ENCODE data around the gene GRAMD4. TPM values are rescaled to one million over a fixed set of nuclear protein-coding genes. Genes with fewer than 3 reads are reported as not detected.

The GRAMD4 gene
- total RNA-seq, 1 donor = 11.7 TPM

DNA sequence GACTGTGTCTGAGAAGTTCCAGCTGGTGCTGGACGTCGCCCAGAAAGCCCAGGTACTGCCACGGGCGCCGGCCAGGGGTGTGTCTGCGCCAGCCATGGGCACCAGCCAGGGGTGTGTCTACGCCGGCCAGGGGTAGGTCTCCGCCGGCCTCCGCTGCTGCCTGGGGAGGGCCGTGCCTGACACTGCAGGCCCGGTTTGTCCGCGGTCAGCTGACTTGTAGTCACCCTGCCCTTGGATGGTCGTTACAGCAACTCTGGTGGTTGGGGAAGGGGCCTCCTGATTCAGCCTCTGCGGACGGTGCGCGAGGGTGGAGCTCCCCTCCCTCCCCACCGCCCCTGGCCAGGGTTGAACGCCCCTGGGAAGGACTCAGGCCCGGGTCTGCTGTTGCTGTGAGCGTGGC, 47.9 kb downstream of the GRAMD4 start:
- no peak overlapping the region for H3K4me3 ChIP-seq (ENCODE audit: low read depth, low read length)
- no peak for DNase-seq (ENCODE audit: low read depth)
- TF ChIP-seq, protein P1, sequence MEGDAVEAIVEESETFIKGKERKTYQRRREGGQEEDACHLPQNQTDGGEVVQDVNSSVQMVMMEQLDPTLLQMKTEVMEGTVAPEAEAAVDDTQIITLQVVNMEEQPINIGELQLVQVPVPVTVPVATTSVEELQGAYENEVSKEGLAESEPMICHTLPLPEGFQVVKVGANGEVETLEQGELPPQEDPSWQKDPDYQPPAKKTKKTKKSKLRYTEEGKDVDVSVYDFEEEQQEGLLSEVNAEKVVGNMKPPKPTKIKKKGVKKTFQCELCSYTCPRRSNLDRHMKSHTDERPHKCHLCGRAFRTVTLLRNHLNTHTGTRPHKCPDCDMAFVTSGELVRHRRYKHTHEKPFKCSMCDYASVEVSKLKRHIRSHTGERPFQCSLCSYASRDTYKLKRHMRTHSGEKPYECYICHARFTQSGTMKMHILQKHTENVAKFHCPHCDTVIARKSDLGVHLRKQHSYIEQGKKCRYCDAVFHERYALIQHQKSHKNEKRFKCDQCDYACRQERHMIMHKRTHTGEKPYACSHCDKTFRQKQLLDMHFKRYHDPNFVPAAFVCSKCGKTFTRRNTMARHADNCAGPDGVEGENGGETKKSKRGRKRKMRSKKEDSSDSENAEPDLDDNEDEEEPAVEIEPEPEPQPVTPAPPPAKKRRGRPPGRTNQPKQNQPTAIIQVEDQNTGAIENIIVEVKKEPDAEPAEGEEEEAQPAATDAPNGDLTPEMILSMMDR (IDR thresholded peaks at IDR 0.05; ENCODE audit: insufficient read depth, low read length) = no peak

DNA sequence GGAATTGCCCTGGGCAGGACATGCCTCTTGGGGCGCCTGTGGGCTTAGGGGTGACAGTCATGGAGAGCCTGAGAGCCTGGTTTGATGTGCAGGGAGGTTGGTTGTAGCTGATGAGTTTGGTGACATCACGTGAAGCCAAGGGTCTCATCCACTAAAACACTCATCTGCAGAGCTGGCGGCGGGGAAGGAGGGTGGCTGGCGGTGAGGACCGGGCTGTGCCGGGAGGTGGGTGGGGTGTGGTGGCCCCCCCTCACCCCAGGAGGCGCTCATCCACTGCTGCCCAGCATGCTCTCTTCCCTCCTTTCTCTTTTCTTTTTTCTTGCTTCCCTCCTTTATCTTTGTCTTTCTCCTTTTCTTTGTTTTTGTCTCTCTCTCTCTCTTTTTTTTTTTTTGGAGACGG, 49.0 kb downstream of the GRAMD4 start:
- DNase-seq (ENCODE audit: low read depth) = no peak
- TF ChIP-seq, protein P1 (IDR thresholded peaks at IDR 0.05; ENCODE audit: insufficient read depth, low read length) = no peak
- no peak overlapping the region for H3K4me3 ChIP-seq (ENCODE audit: low read depth, low read length)

DNA sequence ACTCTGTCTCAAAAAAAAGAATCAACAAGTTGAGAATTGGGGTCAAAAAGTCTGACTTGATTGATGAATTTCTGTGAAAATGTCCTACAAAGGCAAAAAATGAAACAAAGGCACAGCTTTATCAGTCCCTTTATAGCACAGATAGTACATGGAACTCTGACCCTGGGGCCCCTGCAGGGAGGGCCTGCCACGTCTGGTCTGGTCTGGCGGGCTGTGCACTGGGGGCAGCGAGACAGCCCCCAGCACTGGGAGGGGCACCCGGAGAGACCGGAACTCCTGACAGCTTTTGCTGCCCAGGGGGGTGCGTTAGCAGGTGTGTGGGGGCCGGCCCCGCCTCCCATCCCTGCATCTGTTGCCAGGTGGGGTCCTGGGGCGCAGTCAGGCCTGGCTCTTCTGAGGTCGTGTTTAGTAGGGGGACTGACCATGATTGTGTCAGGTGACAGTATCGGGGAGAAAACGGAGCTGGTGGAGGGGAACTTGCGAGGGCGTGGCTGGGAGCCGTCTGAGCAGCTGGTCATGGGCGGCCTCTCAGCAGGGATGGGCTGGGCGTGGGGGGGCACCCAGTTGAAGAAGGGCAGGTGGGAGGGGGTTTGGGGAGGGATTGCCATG, 51.7 kb downstream of the GRAMD4 start:
- TF ChIP-seq, protein P1 (IDR thresholded peaks at IDR 0.05; ENCODE audit: insufficient read depth, low read length) = no peak
- no peak for DNase-seq (ENCODE audit: low read depth)

DNA sequence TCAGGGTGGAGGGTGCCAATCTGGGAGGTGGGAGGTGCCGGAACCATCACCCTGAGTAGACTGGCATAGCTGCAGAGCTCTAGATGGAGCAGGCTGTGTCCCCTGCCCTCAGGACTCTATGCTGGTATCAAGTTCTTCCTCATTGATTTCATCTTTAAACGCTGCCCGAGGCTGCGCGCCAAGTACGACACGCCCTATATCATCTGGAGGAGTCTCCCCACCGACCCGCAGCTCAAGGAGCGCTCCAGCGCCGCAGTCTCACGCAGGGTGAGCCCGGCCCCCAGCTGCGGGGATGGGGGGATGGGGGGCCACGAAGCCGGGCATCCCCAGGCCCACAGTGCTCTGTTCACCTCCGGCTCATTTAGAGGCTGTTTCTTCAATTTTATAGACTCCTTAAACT, 52.5 kb downstream of the GRAMD4 start:
- H3K4me3 ChIP-seq (ENCODE audit: low read depth, low read length) = no peak overlapping the region
- TF ChIP-seq, protein P1 (IDR thresholded peaks at IDR 0.05; ENCODE audit: insufficient read depth, low read length) = no peak
- no peak for DNase-seq (ENCODE audit: low read depth)

More for the DNA sequence above, 51.7 kb downstream of the GRAMD4 start:
- no peak overlapping the region for H3K4me3 ChIP-seq (ENCODE audit: low read depth, low read length)

DNA sequence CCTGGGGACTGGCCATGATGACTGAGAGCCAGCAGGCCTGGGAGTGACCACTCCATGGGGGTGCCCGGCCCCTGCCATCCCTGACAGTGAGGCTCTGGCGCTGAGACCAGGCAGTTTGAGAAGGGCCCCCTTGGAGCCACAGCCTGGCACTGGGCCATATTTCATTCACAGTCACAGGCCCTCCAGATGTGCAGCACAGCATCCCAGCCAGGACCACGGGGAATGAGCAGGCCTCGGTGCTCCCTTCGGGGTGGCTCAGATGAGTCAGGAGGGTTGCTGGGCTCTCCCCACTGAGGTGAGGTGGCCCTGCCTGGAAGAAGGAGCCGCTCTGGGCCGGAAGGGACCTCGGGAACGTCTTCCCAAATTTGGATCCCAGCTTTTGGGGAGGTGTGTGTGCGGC, 53.0 kb downstream of the GRAMD4 start:
- TF ChIP-seq, protein P1 (IDR thresholded peaks at IDR 0.05; ENCODE audit: insufficient read depth, low read length) = no peak
- no peak for DNase-seq (ENCODE audit: low read depth)
- H3K4me3 ChIP-seq (ENCODE audit: low read depth, low read length) = no peak overlapping the region

DNA sequence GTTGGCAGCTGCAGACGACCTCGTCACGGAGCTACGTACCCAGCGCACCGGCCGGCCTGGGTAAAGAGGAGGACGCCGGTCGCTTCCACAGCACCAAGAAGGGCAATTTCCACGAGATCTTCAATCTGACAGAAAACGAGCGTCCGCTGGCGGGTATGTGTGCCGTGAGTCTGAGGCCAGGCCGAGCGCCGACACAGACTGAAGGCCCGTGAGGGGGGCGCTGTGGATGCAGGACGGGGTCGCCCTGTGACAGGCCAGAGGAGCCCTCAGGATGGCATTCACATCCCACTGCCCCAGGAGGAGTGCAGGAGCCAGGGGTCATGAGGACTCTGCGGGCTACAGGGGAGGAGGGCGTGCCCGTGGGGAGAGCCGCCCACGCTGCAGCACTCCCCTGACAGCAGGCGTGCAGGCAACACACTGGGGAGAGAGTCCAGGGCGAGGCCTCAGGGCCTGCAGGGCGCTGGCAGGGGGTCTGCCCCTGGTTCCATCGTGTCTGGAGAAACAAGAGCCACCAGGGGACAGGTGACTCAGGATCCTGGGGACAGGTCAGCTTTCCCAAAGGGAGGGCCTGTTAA, 53.6 kb downstream of the GRAMD4 start:
- H3K4me3 ChIP-seq (ENCODE audit: low read depth, low read length) = no peak overlapping the region
- TF ChIP-seq, protein P1 (IDR thresholded peaks at IDR 0.05; ENCODE audit: insufficient read depth, low read length) = no peak
- DNase-seq (ENCODE audit: low read depth) = no peak

DNA sequence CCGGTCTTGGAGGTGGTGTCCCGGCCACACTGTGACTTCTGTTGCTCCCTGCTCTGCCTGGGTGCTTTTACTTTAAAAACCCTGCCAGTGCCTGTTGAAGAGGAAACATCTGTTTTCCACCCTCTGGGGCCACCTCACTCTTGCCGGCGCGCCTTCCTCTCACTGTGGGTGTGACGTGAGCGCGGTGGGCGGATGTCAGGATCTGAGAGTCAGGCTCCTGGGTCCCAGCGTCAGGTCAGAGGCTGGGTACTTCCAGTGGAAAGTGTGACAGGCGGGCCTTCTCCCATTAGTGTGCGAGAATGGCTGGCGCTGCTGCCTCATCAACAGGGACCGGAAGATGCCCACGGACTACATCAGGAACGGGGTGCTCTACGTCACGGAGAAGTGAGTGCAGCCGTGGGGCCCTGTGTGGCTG, 54.2 kb downstream of the GRAMD4 start:
- H3K4me3 ChIP-seq (ENCODE audit: low read depth, low read length) = no peak overlapping the region
- TF ChIP-seq, protein P1 (IDR thresholded peaks at IDR 0.05; ENCODE audit: insufficient read depth, low read length) = no peak
- no peak for DNase-seq (ENCODE audit: low read depth)
